ENCODE data around the gene STARD13.
"Not testable (repeated sequence)": the region's sequence is repeated elsewhere in the genome, so short reads cannot be mapped to it uniquely, and the experiment has no call there.

STARD13 gene

DNA sequence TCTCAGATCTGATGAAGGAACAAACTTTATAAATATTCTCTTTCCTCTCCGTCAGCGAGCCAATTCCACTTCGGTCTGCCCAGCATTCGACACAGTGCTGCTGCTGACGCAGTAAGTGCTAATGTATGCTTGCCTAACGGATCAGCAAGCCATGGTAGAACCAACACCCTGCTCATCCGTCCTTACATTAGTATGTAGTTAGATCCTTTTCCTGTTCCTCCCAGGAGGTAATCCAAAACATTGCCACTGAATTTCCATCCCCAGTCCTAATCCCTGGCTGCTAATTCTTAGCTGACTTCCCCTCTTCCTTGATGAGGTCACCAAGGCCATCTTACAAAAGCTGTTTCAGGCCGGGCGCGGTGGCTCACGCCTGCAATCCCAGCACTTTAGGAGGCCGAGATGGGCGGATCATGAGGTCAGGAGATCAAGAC is 88.0 kb downstream of the STARD13 start:
- no peak for DNase-seq

DNA sequence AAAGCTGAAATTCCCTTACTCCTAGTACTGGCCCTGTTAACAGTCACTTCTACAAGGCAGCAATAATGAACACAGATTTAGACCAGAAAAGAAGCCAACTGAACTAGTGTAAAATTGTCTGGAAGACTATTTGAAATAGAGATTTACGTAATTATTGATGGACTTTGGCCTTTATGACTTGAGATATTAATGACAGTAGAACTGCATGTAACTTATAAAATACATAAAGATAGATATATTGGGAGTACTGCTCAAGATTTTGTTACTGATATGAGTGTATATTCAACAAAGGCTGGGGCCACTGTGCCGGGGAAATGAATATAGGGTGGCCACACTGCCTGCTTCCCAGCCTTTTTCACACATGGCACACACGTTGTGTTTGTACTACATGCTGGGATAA is 88.8 kb downstream of the STARD13 start:
- no peak for DNase-seq

DNA sequence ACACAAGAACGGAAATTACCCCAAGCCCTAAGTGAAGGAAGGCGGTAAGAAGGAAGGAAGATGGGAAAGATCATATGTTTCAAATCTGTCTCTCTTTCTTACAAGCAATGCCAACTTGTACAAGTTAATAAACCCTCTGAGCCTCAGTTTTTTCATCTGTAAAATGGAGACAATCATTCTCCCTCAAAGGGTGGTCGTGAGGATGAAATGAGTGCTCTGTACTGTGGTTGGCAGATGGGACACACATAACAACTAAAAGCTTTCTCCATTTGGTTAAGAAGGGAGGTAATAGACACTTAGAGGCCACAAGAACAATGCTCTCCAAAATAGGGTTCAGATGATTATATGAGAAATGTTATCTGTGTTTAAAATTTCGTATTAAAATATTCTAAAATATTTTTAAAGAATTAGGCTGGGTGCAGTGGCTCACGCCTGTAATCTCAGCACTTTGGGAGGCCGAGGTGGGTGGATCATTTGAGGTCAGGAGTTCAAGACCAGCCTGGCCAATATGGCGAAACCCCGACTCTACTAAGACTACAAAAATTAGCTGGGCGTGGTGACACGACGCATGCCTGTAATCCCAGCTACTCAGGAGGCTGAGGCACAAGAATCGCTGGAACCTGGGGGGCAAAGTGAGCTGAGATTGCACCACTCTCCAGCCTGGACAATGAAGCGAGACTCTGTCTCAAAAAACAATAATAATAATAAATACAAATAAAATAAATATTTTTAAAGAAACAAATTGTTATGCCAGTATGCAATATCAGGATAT is 89.7 kb downstream of the STARD13 start:
- no peak for DNase-seq

DNA sequence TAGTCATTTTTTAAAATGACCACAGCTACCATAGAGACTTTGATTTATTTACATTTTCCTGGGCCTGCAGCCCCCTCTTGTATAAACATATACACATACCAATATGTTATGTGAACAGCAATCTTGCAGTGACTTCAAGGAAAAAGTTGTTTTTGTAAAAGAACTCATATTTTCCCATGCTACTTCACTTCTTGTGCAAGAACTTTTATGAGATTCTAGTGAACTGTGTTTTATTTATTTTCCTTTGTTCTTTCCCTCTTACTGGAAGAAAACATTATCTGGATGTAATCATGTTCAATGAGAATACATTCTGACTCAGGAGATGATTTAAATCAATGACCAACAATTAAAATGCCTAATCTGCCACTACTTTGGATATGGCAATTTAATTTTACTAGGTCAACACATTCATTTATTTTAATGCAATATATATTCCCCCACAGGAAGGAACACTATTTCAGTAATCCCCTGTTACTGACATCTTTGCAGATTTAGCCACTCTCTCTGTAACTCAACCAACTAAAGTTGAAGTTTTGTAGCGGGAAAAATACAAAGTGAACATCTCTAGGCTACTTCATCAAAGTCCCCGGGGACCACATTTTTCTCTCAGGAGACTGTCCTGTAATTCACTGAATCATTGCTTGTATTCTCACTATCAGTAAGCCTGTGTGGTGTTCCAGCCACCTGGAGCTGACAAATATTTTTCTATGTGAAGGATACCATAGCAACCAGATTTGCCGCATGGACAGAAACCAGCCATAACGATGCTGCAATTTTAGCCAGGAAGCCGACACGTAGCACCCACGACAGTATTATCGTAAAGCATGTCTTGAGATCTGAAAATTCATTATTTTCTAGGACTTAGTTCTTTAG is 90.5 kb downstream of the STARD13 start:
- peak; percentile 74 for DNase-seq

DNA sequence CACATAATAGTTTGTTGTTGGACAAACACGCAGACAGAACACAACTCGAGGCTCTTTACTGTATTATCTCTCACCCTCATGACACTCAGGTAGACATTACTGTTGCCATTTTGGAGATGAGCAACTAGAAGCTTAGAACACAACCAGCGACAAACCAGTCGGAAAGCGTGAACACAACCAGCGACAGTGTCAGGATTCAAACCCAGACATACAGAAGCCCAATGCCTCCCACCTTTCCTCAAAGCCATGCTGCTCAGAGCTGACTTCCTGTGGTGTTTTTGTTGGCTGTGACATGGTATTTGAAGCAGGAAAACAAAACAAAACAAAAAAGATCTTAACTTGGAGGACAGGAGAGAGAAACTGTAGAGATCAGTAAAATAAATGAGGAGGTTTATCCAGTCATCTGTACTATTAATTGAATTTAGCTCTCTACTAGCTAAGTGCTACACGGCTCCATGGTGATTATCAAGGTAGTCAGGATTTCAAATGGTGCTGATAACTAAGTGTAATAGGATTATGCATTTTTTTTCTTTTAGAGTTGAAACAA is 92.1 kb downstream of the STARD13 start:
- DNase-seq = no peak

DNA sequence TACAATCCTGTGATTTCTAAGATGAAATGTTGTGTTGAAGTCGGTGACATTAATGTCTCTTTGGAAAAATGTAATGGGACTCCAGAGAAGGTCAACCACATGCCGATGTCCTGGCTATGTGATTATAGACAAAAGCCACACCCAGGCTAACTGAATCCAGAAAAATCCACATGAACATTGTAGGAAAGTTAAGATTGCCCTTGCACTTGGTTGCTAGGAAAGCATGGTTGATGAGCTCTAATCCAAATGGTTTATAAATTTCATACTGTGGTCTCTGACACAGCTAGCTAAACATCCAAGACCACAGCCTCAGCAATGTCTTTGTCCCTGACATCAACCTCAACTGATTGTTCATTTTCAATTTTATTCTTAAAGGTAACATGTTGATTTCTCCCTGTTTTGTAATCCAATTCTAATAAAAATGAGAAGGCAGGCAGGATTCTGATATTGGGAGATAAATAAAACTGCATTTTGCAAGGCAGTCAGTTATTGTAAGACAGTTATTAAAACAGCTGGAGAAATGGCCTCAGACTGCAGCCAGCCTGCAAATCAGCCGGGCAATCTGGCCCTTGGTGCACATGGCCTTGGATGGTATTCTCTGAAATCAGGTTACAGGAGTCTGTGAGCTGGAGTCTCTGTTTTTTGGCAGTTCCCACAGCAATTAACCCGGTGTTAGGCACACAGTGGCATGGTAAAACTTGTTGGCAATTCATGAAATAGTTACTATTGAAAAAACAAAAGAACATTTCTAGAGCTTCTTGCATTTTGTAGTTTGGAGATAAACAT is 93.9 kb downstream of the STARD13 start:
- DNase-seq = no peak

DNA sequence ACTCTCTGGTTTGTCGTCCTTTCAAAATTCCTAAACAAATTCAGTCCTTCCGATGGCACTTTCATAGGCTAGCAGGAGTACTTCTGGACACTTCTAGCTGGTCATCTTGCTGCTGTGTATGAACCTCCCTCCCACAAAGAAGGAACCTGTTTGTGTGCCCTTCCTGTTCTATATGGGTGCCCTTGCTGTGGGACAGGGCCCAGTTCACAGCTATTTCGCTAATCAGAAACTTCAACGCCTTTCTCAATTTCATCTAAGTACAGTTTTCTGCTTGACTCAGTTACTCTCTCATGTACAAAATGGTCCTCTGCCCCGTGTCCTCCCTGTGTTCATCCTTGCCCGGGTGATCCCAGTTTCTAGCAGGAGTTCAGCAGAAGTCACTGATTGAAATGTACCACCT is 96.1 kb downstream of the STARD13 start:
- no peak for DNase-seq

DNA sequence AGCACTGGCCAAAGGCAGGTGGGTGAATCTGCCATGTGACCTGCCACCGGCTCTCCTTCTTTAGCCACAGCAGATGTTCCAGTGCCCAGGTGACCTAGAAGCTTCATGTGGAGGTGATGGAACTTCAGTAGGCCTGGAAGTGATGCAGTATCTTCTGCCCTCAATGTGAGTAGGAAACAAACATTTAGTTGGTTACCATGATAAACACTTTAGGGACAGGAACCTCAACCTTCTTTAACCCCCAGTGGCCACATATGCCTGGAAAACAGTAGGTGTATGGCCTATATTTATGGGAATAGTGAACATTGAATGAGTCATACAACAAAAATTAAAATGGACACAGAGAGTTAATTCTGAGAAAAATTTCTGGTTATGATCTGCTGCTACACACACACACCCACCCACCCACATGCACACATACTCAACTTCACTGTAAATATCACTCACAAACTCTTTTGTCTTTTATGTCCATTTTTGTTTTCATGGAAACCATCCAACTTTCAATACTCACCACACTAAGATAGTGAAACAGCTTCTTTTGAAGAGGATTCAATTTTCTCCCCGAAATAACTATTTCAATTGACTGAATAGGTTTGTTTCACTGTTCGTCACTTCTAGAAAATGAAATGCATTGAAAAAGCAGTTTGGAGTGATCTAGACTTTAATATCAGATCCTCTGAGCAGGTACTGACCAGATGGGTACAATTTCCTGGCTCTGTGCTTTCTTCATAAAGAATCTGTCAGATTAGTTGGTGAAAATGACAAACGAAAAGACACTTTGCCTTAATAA is 97.3 kb downstream of the STARD13 start:
- DNase-seq = no peak

DNA sequence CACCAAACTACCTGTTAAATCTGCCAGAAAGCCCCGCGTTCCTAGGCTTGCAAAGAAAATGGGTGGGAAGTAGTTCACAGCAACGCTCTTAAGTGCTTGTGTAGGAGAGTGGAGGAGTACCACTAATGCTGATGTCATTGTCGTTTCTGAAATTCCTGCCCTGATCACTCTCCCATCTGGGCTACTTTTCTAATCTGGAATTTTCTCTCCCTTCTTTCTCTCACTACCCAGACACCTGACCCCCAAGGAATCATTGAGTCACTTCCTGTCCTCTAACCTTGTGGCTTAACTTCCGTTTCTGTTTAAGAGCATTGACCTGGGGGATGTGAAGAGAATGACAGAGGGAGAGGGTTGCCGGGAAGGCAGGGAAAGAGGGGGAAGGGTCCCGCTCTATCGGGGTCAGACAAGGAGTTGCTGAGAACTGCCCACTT is 98.7 kb downstream of the STARD13 start:
- DNase-seq = no peak

DNA sequence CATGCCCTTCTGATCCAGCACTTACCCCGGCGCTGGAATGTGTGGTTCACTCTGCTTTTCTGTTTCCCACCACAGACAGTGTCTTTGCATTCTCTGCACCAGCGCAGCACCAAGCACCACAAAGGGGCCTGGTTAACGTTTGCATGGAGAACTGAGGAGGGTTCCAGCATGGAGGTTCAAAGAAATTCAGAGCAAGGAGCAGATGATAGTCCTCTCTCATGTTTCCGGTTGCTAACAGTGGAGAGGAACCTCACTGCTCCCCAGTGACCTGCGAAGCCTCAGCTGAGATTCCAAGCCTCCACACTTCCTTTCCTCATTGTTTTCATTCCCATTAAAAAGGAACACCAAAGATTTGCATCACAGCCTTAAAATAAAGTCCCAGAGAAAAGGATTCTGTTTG is 99.7 kb downstream of the STARD13 start:
- DNase-seq = no peak

DNA sequence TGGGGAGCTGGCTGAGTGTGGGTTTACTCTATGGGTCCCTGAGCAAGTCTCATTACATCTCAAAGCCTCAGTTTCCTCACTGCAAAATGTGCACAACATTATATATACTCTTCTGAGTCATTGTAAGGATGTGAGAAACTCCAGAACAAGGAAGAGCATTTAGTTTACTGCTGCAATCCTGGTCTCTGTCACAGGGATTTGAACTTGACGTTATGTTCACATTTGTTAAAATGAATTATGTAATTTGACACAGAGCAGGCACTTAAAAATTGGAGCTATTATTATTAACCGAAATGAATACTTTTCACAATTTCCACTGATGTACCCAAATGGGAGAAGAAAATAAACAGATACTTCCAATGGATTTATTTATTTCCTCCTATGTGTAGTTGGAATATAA is 101.0 kb downstream of the STARD13 start:
- DNase-seq = no peak

DNA sequence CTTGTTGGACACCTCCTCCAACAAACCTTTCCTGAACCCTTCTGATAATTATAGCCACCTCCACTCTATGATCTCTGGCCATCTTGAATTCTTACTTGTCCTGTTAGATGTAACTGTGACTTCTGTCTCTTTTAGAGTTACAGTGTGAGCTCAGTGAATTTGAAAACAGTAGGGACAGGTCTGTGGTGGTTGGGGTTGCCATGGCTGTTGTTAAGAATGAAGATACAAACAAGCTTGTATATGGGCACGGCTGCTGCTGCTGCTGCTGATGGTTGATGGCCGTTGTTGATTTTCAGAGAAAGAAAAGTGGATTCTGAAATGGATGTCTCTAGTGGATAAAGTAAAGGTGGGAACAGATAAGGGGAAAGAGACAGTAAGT is 101.5 kb downstream of the STARD13 start:
- DNase-seq = no peak

DNA sequence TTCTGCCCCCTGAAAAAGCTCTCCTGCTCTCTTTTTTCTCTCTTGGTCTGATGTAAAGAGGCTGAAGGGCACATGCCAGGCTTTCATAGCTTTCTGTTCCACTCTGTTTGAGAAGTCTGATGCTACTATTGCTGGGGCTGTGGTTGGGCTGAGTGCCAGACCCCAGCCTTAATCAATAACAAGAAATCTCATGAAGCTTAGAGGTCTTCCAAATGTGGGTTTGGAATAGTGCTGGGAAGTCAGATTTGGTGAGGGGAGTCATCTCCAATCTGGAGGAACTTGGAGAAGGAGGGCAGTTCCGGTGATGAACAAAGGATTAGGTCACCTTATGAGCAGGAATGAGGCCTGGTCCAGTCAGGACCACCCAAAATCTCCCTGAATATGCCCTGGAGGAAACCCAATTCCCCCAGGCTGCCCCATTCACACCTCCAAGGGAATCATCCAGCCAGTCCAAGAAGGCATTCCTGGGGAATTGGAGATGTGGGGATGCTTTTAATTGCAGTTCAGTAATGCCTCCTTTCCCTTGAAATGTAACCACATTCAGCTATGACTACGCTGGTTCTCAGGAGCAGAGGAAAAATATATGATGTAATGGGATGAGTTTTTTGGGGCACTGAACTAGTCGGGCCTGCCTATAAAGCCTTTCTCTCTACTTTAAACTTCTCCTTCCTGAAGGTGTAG is 102.0 kb downstream of the STARD13 start:
- no peak for DNase-seq

DNA sequence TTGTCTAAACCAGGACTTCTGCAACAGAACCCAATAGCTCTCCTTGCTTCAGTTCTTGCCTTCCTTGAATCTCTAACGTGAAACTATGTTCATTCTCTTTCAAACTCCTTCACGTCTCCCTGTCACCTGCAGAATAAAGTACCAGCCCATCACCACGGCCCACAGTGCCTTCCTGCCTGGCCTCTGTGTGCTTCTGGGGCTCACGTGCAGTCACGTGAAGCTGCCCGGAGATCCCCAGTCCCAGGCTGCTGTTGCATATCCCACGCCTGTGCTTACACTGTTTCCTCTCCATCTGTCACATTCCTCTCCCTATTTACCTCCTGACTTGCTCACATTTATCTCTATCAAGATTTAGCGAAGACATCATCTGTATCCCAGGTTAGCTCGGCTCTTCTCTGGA is 102.8 kb downstream of the STARD13 start:
- no peak for DNase-seq

DNA sequence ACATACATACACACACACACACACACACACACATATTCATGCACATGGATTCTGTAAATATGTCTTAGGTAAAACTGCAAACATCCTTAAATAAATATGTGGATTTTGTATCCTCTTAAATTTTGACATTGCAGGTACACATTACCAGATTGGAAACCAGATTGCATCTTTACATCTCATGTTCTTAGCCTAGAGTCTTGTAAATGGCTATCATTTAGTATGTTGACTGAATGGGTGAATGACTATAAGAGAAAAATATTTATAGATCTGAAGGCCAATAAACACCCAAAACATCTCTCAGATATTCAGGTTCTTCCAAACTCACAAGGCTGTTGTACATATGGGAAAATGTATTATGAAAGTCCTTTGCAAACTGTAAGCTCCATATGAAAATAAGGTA is 104.3 kb downstream of the STARD13 start:
- DNase-seq = no peak

DNA sequence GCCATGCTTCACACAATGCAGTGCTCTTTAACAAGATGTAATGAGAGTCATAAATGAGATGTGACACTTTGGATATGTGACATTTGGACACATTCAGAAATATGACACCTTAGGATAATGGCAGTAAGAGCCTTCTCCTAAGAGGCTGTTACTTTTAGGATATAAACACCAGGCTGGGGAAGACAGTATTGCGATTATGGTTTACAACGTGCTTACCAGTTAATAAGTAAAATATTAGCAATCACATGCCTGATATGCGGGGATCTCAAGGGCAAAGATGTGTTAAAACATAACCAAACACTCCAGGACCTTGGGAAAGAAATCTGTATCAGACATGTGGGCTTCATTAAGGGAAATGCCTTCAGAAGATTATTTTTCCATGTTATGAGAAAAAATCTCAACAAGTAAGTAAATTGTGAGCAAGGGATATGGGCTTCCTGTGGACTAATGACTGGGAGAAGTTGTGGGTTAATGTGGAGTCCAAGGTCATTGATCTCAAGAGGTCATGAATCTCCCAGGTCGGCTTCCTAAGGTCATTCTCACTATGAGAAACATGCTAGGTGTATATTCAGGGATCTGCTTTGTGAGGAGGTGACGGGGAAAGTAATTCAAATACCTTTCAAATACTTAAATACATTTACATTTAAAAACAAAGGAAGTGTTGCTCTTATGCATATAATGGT is 105.3 kb downstream of the STARD13 start:
- no peak for DNase-seq

DNA sequence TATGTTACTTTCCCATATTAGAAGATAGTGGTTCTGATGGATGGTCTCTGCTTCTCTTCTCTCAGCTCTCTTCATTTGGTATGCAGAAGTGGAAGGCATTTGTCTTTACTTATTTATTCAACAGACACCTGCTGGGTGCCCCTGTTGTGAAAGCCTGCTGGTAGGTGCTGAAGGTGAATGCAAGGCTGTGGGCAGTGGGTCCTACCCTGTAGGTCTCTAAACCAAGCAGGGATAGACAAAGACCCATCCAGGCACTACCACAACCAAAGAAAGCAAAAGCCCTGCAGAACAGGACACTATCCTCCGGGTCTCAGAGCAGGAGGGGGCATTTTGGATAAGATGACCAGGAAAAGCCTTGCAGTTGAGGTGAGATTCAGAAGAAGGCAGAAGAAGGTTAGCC is 106.1 kb downstream of the STARD13 start:
- DNase-seq = peak; percentile 78

DNA sequence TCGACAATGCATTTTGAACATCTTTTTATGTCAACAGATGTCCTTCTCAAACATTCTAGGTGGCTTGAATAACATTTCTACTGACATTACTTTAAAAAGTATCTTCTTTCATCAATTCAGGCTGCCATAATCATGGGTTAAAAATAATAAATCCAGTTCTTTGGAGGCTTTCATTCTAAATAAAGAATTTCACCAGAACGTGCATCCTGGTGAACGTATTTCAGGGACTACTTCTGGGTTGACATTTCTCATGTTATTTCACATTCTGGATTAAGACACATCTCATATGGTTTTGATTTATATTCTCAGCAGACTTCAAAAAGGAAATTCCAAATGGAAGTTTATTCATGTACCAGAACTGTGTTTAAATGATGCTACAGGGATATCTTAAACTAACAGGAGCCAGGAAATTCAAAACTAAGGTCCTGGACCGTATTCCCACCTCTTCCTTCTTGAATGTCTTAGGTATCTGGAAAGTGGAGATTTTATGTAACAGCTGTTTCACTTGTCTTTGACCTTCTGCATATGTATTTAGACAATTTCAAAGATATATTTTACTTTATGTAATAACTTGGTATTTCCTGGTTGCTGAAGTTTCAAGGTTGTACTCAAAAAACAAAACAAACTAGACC is 107.2 kb downstream of the STARD13 start:
- DNase-seq = no peak

DNA sequence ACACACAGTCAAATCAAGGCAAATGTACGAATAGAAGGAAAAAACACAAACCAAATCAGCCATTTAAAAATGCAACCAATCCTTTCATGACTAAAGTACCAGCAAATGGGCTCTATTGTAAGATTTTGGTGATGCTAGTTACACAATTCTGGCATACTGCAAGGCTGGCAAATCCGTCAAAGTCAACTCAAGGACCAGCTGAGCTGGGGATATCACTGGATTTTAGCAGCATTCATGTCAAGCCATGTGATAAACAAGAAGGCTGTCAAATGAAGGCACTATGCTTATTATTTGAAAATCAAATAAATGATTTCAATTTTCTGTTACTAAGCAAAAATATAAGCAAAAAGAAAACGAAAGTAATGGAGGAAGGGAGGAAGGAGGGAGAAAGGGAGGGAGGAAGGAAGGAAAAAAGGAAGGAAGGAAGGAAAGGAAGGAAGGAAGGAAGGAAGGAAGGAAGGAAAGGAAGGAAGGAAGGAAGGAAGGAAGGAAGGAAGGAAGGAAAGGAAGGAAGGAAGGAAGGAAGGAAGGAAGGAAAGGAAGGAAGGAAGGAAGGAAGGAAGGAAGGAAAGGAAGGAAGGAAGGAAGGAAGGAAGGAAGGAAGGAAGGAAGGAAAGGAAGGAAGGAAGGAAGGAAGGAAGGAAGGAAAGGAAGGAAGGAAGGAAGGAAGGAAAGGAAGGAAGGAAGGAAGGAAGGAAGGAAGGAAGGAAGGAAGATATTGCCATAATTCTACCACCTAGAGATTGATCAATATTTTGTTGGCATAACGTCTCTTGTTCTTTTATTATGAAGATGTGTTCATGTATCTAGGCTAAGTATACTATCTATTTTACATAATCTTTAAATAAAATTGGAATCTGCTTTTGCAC is 108.0 kb downstream of the STARD13 start:
- DNase-seq = not testable (repeated sequence)

DNA sequence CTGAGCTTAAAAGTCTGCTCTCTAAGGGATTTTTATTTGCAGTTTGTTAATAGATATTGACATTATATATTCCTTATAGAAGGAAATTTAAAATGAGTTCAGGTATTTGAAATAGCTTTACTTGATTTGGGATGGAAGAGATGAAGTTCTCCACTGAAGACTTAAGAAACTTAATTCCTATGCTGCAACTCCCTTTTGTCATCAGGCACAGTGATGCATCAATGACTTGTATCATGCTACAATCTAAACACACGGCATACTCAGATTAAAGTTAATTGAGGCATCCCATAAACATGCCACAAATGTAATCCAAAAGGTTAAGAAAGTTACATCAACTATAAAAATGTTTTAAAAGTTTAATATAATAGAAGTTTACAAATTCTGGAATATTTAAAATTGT is 109.0 kb downstream of the STARD13 start:
- no peak for DNase-seq
